Naive thymus-derived CD4-positive, alpha-beta T cell (primary cell): ENCODE results near the gene MDFIC. TPM values are rescaled to one million over a fixed set of nuclear protein-coding genes. Genes with fewer than 3 reads are reported as not detected.

ENCODE experiments used
- ATAC-seq: fragments of 150-1000 bp; cut with Tn5 transposase; 2 replicates; pipeline ENCODE4 v1.10.0; 2021; ENCODE audit warnings: mild to moderate bottlenecking, moderate library complexity
- CTCF ChIA-PET: fragments of 350-600 bp; sonication (Branson Sonifier 250); formaldehyde crosslinking; loops from one replicate; lab custom pipeline; 2021; ENCODE audit warnings: antibody characterized with exemption; lab: Charles Lee
- POLR2A ChIA-PET: fragments of 350-600 bp; sonication (Branson Sonifier 250); formaldehyde crosslinking; loops from one replicate; lab custom pipeline; 2021; ENCODE audit warnings: antibody characterized with exemption, inconsistent platforms; lab: Charles Lee
- DNase-seq, 9 donors: peaks; one replicate each; pipeline versions ENCODE4 v3.0.0 to v3.0.0-alpha.2; 2020 to 2022; ENCODE audit warnings: mixed read lengths in 1 of 9
- H3K27ac ChIP-seq: one replicate; pipeline ENCODE4 v1.7.0; 2013; ENCODE audit warnings: mild to moderate bottlenecking, low read depth, low read length, moderate library complexity
- H3K27me3 ChIP-seq, 2 donors: one replicate each; pipeline ENCODE4 v1.7.0; 2013; ENCODE audit warnings: low read length in 2 of 2, mild to moderate bottlenecking in 2 of 2, moderate library complexity in 2 of 2; ENCODE audit not compliant: control insufficient read depth in 2 of 2, insufficient read depth in 2 of 2
- H3K36me3 ChIP-seq, 3 experiments: 1 replicate in 2 of 3; 2 replicates in 1 of 3; pipeline ENCODE4 v1.7.0; 2013; ENCODE audit warnings: low read length in 3 of 3, mild to moderate bottlenecking in 3 of 3, moderate library complexity in 1 of 3; ENCODE audit not compliant: insufficient read depth in 3 of 3, control insufficient read depth in 2 of 3
- H3K4me1 ChIP-seq, 2 donors: one replicate each; pipeline ENCODE4 v1.7.0; 2013; ENCODE audit warnings: low read length in 2 of 2, mild to moderate bottlenecking in 2 of 2, moderate library complexity in 1 of 2; ENCODE audit not compliant: control insufficient read depth in 2 of 2, insufficient read depth in 2 of 2
- H3K4me3 ChIP-seq: 2 replicates; pipeline ENCODE4 v1.7.0; 2013; ENCODE audit warnings: mild to moderate bottlenecking, low read length
- H3K9me3 ChIP-seq, 3 experiments: 1 replicate in 2 of 3; 2 replicates in 1 of 3; pipeline ENCODE4 v1.7.0; 2013; ENCODE audit warnings: low read length in 3 of 3; ENCODE audit not compliant: control insufficient read depth in 2 of 3
- H3K27ac Mint-ChIP-seq, 9 donors: one replicate each; pipeline ENCODE4 v1.8.0; 2020 to 2022; ENCODE audit warnings: mixed read lengths in 9 of 9, mild to moderate bottlenecking in 8 of 9, moderate library complexity in 5 of 9, inconsistent platforms in 2 of 9
- H3K27me3 Mint-ChIP-seq, 5 donors: one replicate each; pipeline ENCODE4 v1.8.0; 2021 to 2022; ENCODE audit warnings: mixed read lengths in 5 of 5, mild to moderate bottlenecking in 1 of 5
- H3K36me3 Mint-ChIP-seq, 5 donors: one replicate each; pipeline ENCODE4 v1.8.0; 2020 to 2022; ENCODE audit warnings: mixed read lengths in 5 of 5, mild to moderate bottlenecking in 3 of 5, inconsistent platforms in 1 of 5
- H3K4me1 Mint-ChIP-seq, 7 donors: one replicate each; pipeline ENCODE4 v1.8.0; 2020 to 2022; ENCODE audit warnings: mixed read lengths in 7 of 7, mild to moderate bottlenecking in 3 of 7, inconsistent platforms in 1 of 7
- H3K4me3 Mint-ChIP-seq, 10 donors: one replicate each; pipeline ENCODE4 v1.8.0; 2020 to 2022; ENCODE audit warnings: mild to moderate bottlenecking in 10 of 10, mixed read lengths in 10 of 10, moderate library complexity in 6 of 10, inconsistent platforms in 2 of 10
- H3K9me3 Mint-ChIP-seq, 11 donors: one replicate each; pipeline ENCODE4 v1.8.0; 2020 to 2022; ENCODE audit warnings: mixed read lengths in 11 of 11, mild to moderate bottlenecking in 4 of 11, inconsistent platforms in 1 of 11, moderate library complexity in 1 of 11
- intact Hi-C, 2 donors: fragments of 100-400 bp; cut with micrococcal nuclease; formaldehyde crosslinking; loops; one replicate each; pipeline ENCODE4 v1.15.1; 2023
- polyA plus RNA-seq, 2 donors: library from polyadenylated mRNA; unstranded; fragments of 300-500 nt; fragmentation: Illumina TruSeq; gene quantifications; one replicate each; pipeline ENCODE4 v1.2.3, GENCODE V29; 2021
- total RNA-seq, 6 experiments: library from RNA in 5 of 6; stranded (reverse) in 5 of 6; gene quantifications; 1 replicate in 5 of 6; 2 replicates in 1 of 6; pipeline ENCODE4 v1.2.3 and lab custom pipeline; 2021 to 2026

MDFIC gene
- total and polyA plus RNA-seq, 7 experiments from 2014 or later, result 48.5 to 90.8 (median 58.1) TPM

DNA sequence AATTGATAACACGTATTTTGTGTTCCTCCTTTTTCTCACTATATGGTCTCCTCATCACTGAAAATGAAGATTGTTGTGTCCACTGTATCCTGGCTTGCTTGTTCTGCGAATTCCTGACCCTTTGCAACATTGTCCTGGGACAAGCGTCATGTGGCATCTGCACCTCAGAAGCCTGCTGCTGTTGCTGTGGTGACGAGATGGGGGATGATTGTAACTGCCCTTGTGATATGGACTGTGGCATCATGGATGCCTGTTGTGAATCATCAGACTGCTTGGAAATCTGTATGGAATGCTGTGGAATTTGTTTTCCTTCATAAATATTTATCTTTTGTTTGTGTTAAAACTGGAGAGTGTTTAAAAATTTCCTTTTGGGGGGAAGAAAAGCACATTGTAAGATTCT, 93.7 kb downstream of the MDFIC start:
- ChIA-PET POLR2A (no interaction called here), CTCF (no interaction called here)
- no peak overlapping the region for H3K27ac ChIP-seq
- H3K4me1 Mint-ChIP-seq, result peaks cover 12 to 82% (median 52%) of the 10 kb centered on the region in 7 donors
- H3K36me3 Mint-ChIP-seq, result peaks cover 9 to 51% (median 39%) of the 10 kb centered on the region in 5 donors
- H3K4me3 ChIP-seq, result no peak overlapping the region
- H3K9me3 Mint-ChIP-seq, result peaks cover 0 to 6% (median 0%) of the 10 kb centered on the region in 11 donors
- no peaks in the 10 kb centered on the region for H3K27me3 ChIP-seq
- no peaks in the 10 kb centered on the region for H3K36me3 ChIP-seq
- intact Hi-C loops, result no loop called here
- DNase-seq, result no peak
- peak overlapping the region in 5 of 9 donors; percentile 38 to 78 (median 52) for H3K27ac Mint-ChIP-seq
- no peaks in the 10 kb centered on the region for H3K9me3 ChIP-seq
- H3K4me3 Mint-ChIP-seq, result peak overlapping the region in 2 of 10 donors; percentile 19 to 51
- no peaks in the 10 kb centered on the region for H3K27me3 Mint-ChIP-seq
- ATAC-seq, result no peak
- peaks cover 14 to 40% of the 10 kb centered on the region in 2 donors for H3K4me1 ChIP-seq

DNA sequence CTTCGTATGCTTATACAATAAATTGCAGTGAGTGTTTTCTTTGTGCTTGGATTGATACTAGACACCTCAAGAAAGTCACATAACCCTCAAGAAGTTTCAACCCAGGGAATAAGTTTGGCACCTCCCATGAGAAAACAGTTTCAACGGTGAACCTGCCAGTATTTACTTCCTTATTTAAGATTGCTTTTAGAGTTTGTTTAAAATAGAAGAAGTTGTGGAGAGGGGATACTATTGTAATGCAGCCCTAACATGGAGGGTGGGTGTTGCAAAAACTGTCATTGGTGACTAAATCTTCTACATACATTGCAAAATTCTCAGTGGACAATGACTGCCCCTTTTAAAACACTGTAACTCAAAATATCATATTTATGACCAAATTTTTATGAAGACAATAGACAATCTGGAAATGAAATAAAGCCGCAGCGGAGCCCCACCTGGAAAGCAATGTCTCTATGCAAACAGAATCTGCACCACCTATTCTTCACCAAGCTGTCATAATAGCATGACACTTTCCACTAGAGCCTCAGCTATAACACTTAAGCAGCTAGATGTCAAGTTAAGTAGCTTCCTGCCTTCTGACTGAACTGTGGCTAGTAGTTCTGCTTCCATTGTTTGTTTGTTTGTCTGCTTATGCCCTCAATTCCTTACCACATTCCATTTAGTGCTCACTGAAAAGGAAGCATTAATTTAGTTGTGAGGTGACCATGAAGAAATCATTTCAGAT, 98.2 kb downstream of the MDFIC start:
- peak overlapping the region; percentile 5 to 90 (median 14) for H3K27ac Mint-ChIP-seq

DNA sequence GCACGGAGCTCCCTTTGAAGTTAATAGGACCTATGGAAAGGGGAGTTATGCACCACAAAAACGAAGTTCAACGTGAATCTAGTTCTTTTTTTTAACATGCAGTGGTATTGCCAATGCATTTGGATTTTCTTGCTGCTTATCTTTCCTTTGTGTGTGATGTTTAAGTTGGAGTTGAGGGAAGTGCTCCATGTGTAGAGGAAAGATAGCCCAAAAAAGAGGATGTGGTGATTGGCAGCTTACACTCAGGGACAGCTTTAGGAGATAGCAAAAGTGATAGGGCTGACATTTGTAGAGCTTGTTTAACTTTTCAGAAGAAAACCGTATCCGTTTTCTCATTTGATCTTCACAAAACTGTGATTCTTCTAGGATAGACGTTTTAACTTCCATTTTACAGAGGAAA, 101.3 kb downstream of the MDFIC start:
- Histone ChIP-seq H3K27me3 (no peaks in the 10 kb centered on the region), H3K27ac (no peak overlapping the region), H3K9me3 (no peaks in the 10 kb centered on the region), H3K36me3 (no peaks in the 10 kb centered on the region), H3K4me1 (peaks cover 12 to 21% of the 10 kb centered on the region in 2 donors), H3K4me3 (no peak overlapping the region)
- H3K9me3 Mint-ChIP-seq, result peaks cover 0 to 8% (median 0%) of the 10 kb centered on the region in 11 donors
- ATAC-seq (no peak), DNase-seq (no peak)
- peaks cover 0 to 28% (median 0%) of the 10 kb centered on the region in 5 donors for H3K36me3 Mint-ChIP-seq
- no peak overlapping the region for H3K27ac Mint-ChIP-seq
- H3K27me3 Mint-ChIP-seq, result no peaks in the 10 kb centered on the region
- peak overlapping the region in 4 of 10 donors; percentile 7 to 14 (median 12) for H3K4me3 Mint-ChIP-seq
- intact Hi-C loops, result loop anchor here in 1 of 2 donors (5.0 kb wide), 1 partner anchor 101 kb away; the partner anchor contains the start of gene MDFIC
- peaks cover 10 to 41% (median 31%) of the 10 kb centered on the region in 7 donors for H3K4me1 Mint-ChIP-seq
- POLR2A ChIA-PET, result no interaction called here
- CTCF ChIA-PET, result no interaction called here

More for the DNA sequence above, 98.2 kb downstream of the MDFIC start:
- H3K4me1 Mint-ChIP-seq, result peaks cover 18 to 66% (median 41%) of the 10 kb centered on the region in 7 donors
- Histone ChIP-seq H3K4me3 (no peak overlapping the region), H3K36me3 (no peaks in the 10 kb centered on the region), H3K4me1 (peaks cover 19 to 21% of the 10 kb centered on the region in 2 donors), H3K27me3 (no peaks in the 10 kb centered on the region), H3K9me3 (no peaks in the 10 kb centered on the region), H3K27ac (no peak overlapping the region)
- no peak overlapping the region for H3K4me3 Mint-ChIP-seq
- peaks cover 0 to 6% (median 0%) of the 10 kb centered on the region in 11 donors for H3K9me3 Mint-ChIP-seq
- peaks cover 0 to 40% (median 13%) of the 10 kb centered on the region in 5 donors for H3K36me3 Mint-ChIP-seq
- ATAC-seq (peak; percentile 69), DNase-seq (no peak)
- ChIA-PET CTCF (no interaction called here), POLR2A (no interaction called here)
- H3K27me3 Mint-ChIP-seq, result no peaks in the 10 kb centered on the region
- intact Hi-C loops, result loop anchor here in 1 of 2 donors (5.0 kb wide), 1 partner anchor 98 kb away; the partner anchor contains the start of gene MDFIC

GRCh38 chr7:115024276-115024675, 102.4 kb downstream of the MDFIC start:
- peak overlapping the region in 5 of 9 donors; percentile 13 to 54 (median 25) for H3K27ac Mint-ChIP-seq
- no peaks in the 10 kb centered on the region for H3K27me3 Mint-ChIP-seq
- ChIA-PET POLR2A (no interaction called here), CTCF (no interaction called here)
- Histone ChIP-seq H3K36me3 (no peaks in the 10 kb centered on the region), H3K4me3 (no peak overlapping the region), H3K27ac (no peak overlapping the region), H3K4me1 (peaks cover 12 to 21% of the 10 kb centered on the region in 2 donors), H3K27me3 (no peaks in the 10 kb centered on the region), H3K9me3 (no peaks in the 10 kb centered on the region)
- peak overlapping the region in 4 of 10 donors; percentile 3 to 77 (median 18) for H3K4me3 Mint-ChIP-seq
- H3K36me3 Mint-ChIP-seq, result peaks cover 0 to 26% (median 0%) of the 10 kb centered on the region in 5 donors
- no peak for DNase-seq
- ATAC-seq, result no peak
- peaks cover 10 to 39% (median 31%) of the 10 kb centered on the region in 7 donors for H3K4me1 Mint-ChIP-seq
- intact Hi-C loops, result loop anchor here in 1 of 2 donors (5.0 kb wide), 1 partner anchor 102 kb away; the partner anchor contains the start of gene MDFIC
- peaks cover 0 to 9% (median 0%) of the 10 kb centered on the region in 11 donors for H3K9me3 Mint-ChIP-seq

DNA sequence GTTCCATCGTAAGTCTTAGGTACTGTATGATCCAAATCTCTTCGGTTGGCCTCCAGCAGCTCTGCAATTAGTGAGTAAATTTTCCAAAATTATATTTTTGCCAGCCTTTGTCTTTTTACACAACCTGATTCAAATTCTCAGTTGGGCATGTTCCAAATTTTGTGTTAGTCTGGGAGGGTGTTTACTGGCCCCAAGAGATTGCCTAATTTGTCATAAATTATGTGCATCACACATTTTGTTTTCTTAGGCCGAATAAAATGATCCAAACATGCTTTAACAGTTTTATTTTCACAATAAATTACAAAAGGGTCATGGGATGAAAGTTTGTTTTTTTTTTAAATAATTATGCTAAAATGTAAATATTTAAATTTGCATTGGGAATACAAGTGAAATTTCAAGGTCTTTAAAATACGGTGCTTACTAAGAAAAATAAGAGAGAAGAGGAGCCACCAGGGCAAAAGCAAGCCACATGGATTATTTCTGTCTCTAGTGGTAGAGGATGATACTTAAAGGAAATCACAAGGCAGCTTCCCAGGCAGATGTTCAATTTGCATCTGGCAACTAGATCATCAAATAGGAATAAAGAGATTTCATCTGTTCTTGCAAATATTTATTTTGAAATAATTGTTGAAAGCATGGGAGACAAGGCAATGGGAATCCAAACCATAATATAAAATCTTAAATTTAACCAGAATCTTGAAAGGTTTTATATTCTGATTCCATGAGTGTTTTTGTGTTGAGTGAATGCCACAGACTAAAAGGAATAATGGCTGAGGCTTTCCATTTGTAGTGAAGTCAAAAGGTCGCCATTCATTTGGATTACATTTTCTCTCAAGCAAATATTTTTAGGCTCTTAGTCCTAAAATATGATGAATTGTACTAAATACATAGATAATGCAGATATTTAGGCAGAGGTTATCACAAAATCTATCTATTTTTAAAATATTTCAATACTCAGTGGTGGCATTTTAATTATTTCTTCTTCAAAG, 111.1 kb downstream of the MDFIC start:
- Mint-ChIP-seq H3K27me3 (peaks cover 0 to 2% (median 0%) of the 10 kb centered on the region in 5 donors), H3K4me3 (no peak overlapping the region), H3K27ac (no peak overlapping the region), H3K4me1 (peaks cover 0 to 14% (median 7%) of the 10 kb centered on the region in 7 donors), H3K36me3 (peaks cover 0 to 14% (median 0%) of the 10 kb centered on the region in 5 donors), H3K9me3 (peaks cover 0 to 6% (median 0%) of the 10 kb centered on the region in 11 donors)
- H3K36me3 ChIP-seq, result no peaks in the 10 kb centered on the region
- ChIA-PET POLR2A (no interaction called here), CTCF (no interaction called here)
- DNase-seq, result no peak
- no peak overlapping the region for H3K4me3 ChIP-seq
- intact Hi-C loops, result no loop called here
- no peak for ATAC-seq
- no peak overlapping the region for H3K27ac ChIP-seq
- H3K4me1 ChIP-seq, result no peaks in the 10 kb centered on the region
- H3K27me3 ChIP-seq, result no peaks in the 10 kb centered on the region
- no peaks in the 10 kb centered on the region for H3K9me3 ChIP-seq

DNA sequence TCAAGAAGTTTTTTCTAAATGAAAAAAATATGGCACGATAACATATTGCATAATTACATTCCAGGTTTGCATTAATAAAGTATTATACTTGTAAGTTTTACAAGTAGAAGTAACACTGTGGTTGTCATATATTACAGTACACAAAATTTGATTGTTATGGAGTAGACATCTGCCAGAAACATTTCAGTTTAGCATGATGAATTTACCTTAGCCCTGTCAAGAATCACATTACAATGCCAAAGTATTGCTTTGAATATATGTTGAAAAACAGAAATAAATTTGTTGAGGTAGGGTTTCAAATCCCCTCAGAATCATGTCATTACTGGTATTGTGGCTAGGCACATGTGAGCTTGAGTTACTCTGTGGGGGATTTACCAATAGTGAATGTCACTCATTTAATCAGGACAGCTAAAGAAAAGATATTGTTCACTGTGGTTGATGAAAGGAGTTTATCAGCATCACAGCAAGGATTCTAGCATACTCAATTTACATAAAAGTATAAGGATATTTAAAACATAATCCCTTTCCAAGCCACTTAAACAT, 112.1 kb downstream of the MDFIC start:
- H3K4me3 Mint-ChIP-seq, result no peak overlapping the region
- H3K27ac ChIP-seq, result no peak overlapping the region
- H3K9me3 Mint-ChIP-seq, result peaks cover 0 to 3% (median 0%) of the 10 kb centered on the region in 11 donors
- no peaks in the 10 kb centered on the region for H3K4me1 ChIP-seq
- peaks cover 0 to 11% (median 0%) of the 10 kb centered on the region in 5 donors for H3K36me3 Mint-ChIP-seq
- no peaks in the 10 kb centered on the region for H3K27me3 ChIP-seq
- H3K4me1 Mint-ChIP-seq, result peaks cover 0 to 19% (median 7%) of the 10 kb centered on the region in 7 donors
- ChIA-PET POLR2A (no interaction called here), CTCF (no interaction called here)
- H3K27me3 Mint-ChIP-seq, result peaks cover 0 to 2% (median 0%) of the 10 kb centered on the region in 5 donors
- intact Hi-C loops, result no loop called here
- DNase-seq (no peak), ATAC-seq (no peak)
- no peaks in the 10 kb centered on the region for H3K36me3 ChIP-seq
- no peak overlapping the region for H3K4me3 ChIP-seq
- no peaks in the 10 kb centered on the region for H3K9me3 ChIP-seq
- H3K27ac Mint-ChIP-seq, result no peak overlapping the region
